ENCODE data around the gene TAF5.
"Not testable (repeated sequence)": the region's sequence is repeated elsewhere in the genome, so short reads cannot be mapped to it uniquely, and the experiment has no call there.

Gene TAF5

GRCh38 chr10:103367782-103368518 lies at the start of gene TAF5:
Gene TAF5 (plus strand): TSS chr10:103367976. CDS start chr10:103367990, 14 bp downstream.
- DNase-seq (ENCODE audit: low spot score) = peak; percentile 91

- DNase-seq (ENCODE audit: low spot score) = no peak
These were observed 39.9 kb upstream of the TAF5 start for GRCh38 chr10:103327906-103328305.

- DNase-seq (ENCODE audit: low spot score) = no peak
These were observed 33.7 kb upstream of the TAF5 start for GRCh38 chr10:103333934-103334520.

GRCh38 chr10:103334567-103334966 lies 33.2 kb upstream of the TAF5 start:
- no peak for DNase-seq (ENCODE audit: low spot score)

- no peak for DNase-seq (ENCODE audit: low spot score)
These were observed 31.4 kb upstream of the TAF5 start for GRCh38 chr10:103336370-103336769.

GRCh38 chr10:103350175-103350516 lies 17.6 kb upstream of the TAF5 start:
- DNase-seq (ENCODE audit: low spot score) = no peak

- DNase-seq (ENCODE audit: low spot score) = peak; percentile 83
These were observed 17.1 kb upstream of the TAF5 start, which contains the start of gene PCGF6 for GRCh38 chr10:103350517-103351260. Gene PCGF6 (minus strand): TSS chr10:103351140. CDS start chr10:103351066, 74 bp downstream.

- no peak for DNase-seq (ENCODE audit: low spot score)
These were observed 14.5 kb upstream of the TAF5 start for GRCh38 chr10:103353281-103353680.

GRCh38 chr10:103354567-103354966 lies 13.2 kb upstream of the TAF5 start:
- not testable (repeated sequence) for DNase-seq (ENCODE audit: low spot score)

- DNase-seq (ENCODE audit: low spot score) = no peak
These were observed 11.7 kb upstream of the TAF5 start for GRCh38 chr10:103355906-103356599.

GRCh38 chr10:103359493-103359892 lies 8.3 kb upstream of the TAF5 start:
- not testable (repeated sequence) for DNase-seq (ENCODE audit: low spot score)

GRCh38 chr10:103360791-103361190 lies 7.0 kb upstream of the TAF5 start:
- not testable (repeated sequence) for DNase-seq (ENCODE audit: low spot score)

GRCh38 chr10:103367379-103367781 lies 396 bp upstream of the TAF5 start:
- DNase-seq (ENCODE audit: low spot score) = no peak

- no peak for DNase-seq (ENCODE audit: low spot score)
These were observed 5.8 kb downstream of the TAF5 start for GRCh38 chr10:103373544-103373943.

- no peak for DNase-seq (ENCODE audit: low spot score)
These were observed 6.5 kb downstream of the TAF5 start for GRCh38 chr10:103374263-103374662.

- no peak for DNase-seq (ENCODE audit: low spot score)
These were observed 15.0 kb downstream of the TAF5 start for GRCh38 chr10:103382769-103383168.

GRCh38 chr10:103394180-103394579 lies 26.4 kb downstream of the TAF5 start:
- no peak for DNase-seq (ENCODE audit: low spot score)

- DNase-seq (ENCODE audit: low spot score) = peak; percentile 5
These were observed 27.9 kb downstream of the TAF5 start for GRCh38 chr10:103395754-103396066.

GRCh38 chr10:103396067-103396788 lies 28.5 kb downstream of the TAF5 start, which contains the start of the genes ATP5MK and PDCD11:
Gene ATP5MK (minus strand): TSS chr10:103396475. CDS start chr10:103392457, 4,018 bp downstream.
Gene PDCD11 (plus strand): TSS chr10:103396626. CDS start chr10:103398427, 1,801 bp downstream.
- peak; percentile 98 for DNase-seq (ENCODE audit: low spot score)

- no peak for DNase-seq (ENCODE audit: low spot score)
These were observed 29.0 kb downstream of the TAF5 start for GRCh38 chr10:103396789-103397087.

GRCh38 chr10:103397191-103397825 lies 29.5 kb downstream of the TAF5 start:
- DNase-seq (ENCODE audit: low spot score) = peak; percentile 2
